Sigmoid colon (tissue), 3 donors: ENCODE measurements around the gene ARHGAP42.

ENCODE experiments used
- POLR2A ChIP-seq, 2 donors: fragments of 450-650 bp; IDR thresholded peaks; one replicate each; pipeline ENCODE4 v1.6.1; 2016; ENCODE audit warnings: antibody characterized with exemption in 2 of 2, mild to moderate bottlenecking in 2 of 2, moderate library complexity in 2 of 2
- TF ChIP-seq, protein P1 (sequence below), 4 experiments: fragments of 450-650 bp in 3 of 4; fragments of 200-600 bp in 1 of 4; IDR thresholded peaks; one replicate each; pipeline ENCODE4 v1.5.1; 2016 to 2019; ENCODE audit warnings: antibody characterized with exemption in 4 of 4, mild to moderate bottlenecking in 3 of 4, moderate library complexity in 2 of 4

DNA sequence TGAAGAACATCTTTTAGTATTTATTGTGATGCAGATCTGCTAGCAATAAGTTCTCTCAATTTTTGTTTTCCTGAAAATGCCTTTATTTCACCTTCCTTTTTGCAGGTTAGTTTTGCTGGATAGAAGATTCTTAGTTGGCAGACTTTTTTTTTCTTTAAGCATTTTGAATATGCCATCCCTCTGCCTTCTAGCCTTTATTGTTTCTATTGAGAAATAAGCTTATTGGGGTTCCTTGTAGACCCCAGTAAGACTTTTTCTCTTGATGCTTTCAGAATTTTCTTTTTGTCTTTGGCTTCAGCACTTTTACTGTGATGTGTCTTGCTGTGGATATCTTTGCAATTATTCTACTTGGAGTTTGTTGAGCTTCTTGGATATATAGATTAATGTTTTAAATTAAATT is 281.9 kb downstream of the ARHGAP42 start:
- TF ChIP-seq, protein P1, sequence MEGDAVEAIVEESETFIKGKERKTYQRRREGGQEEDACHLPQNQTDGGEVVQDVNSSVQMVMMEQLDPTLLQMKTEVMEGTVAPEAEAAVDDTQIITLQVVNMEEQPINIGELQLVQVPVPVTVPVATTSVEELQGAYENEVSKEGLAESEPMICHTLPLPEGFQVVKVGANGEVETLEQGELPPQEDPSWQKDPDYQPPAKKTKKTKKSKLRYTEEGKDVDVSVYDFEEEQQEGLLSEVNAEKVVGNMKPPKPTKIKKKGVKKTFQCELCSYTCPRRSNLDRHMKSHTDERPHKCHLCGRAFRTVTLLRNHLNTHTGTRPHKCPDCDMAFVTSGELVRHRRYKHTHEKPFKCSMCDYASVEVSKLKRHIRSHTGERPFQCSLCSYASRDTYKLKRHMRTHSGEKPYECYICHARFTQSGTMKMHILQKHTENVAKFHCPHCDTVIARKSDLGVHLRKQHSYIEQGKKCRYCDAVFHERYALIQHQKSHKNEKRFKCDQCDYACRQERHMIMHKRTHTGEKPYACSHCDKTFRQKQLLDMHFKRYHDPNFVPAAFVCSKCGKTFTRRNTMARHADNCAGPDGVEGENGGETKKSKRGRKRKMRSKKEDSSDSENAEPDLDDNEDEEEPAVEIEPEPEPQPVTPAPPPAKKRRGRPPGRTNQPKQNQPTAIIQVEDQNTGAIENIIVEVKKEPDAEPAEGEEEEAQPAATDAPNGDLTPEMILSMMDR (IDR thresholded peaks at IDR 0.05) = no peak
- no peak for TF ChIP-seq POLR2A (IDR thresholded peaks at IDR 0.05)
